ENCODE measurements around the gene CTU2. TPM values are rescaled to one million over a fixed set of nuclear protein-coding genes. Genes with fewer than 3 reads are reported as not detected.
A peak's percentile ranks its signal among the peaks of the same experiment; 100 is the strongest.

CTU2 gene
- total and polyA plus RNA-seq, 10 of the 15 experiments (the other 5 are each of a cell fraction or from before 2014, with no cell fraction given) = 0.32 to 44.5 (median 18.2) TPM

DNA sequence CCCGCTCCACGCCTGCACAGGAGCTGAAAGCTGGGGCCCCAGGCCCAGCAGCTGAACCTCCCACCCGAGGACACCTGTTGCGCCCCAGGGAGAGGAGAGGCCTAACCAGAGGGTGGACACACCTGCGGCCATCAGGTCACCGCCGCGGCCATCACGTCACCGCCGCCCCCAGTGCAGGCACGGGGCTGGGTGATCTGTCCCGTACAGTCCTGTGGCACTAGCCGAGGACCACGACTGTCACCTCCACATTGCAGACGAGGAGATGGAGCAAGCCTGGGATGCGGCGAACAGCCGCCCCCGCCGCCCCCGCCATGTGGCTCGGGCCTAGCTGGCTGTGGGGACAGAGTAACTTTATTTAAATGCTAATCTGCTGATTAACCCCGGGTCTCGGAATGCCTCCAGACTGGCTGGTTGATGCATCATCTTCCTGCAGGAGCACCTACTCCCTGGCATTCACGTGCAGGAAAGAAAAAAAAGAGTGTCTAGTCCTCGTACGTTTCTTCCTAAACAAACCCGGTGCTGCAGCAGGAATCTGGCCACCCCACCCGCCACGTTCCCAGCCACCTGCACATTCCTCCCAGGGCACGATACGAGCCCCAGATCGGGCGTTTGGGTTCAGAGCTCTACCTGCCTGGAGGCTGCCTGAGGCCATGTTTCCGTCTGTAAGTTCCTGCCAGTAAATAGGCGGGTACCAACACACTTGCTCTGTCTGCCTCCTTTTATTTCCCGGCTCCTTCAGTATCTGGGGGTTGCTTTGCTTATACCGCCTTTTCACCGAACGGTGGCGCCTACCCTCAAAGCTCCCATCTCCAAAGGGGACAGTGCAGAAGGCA lies 48.8 kb downstream of the CTU2 start:
- RAD21 ChIA-PET (ENCODE audit: unreplicated experiment) = interaction anchor here (0.7 kb wide), 1 partner anchor 30 kb away, joined by 4 read pairs; the partner anchor contains the start of gene PIEZO1
- H3K9ac ChIP-seq (ENCODE audit: control insufficient read depth, insufficient read depth, low read length) = no peak overlapping the region
- H3K9me3 ChIP-seq (replicated peaks; ENCODE audit: control insufficient read depth, insufficient read depth, low read length) = no peaks in the 10 kb centered on the region
- H4K20me1 ChIP-seq (ENCODE audit: control insufficient read depth, insufficient read depth) = peaks cover 3% of the 10 kb centered on the region
- DNase-seq (ENCODE audit: low read depth, low spot score) (no peak), ATAC-seq (peak; percentile 59), FAIRE-seq (no peak)
- WGBS (ENCODE audit: insufficient coverage, insufficient replicate concordance, low lambda C conversion rate, missing lambda C conversion rate) = 90% methylated on average over 40 of the region's 42 CpGs
- intact Hi-C loops (cut with micrococcal nuclease; ENCODE audit: unreplicated experiment) (no loop called here), in situ Hi-C loops (cut with MboI) (no loop called here)
- TF ChIP-seq SMC3 (IDR thresholded peaks at IDR 0.05; ENCODE audit: borderline replicate concordance, low read length) = 0 out of 2 replicates have a peak, but pooled peaks have one; percentile 1
- TF ChIP-seq ZNF24 (IDR thresholded peaks at IDR 0.05) = no peak
- peak; percentile 39; the same call in 1 of the 2 replicates for TF ChIP-seq POLR2A (IDR thresholded peaks at IDR 0.05; ENCODE audit: low read depth, low read length)
- no peak for TF ChIP-seq SRF (IDR thresholded peaks at IDR 0.05; ENCODE audit: low read depth in 2 of 2, low read length in 2 of 2)
- TF ChIP-seq, protein P1, sequence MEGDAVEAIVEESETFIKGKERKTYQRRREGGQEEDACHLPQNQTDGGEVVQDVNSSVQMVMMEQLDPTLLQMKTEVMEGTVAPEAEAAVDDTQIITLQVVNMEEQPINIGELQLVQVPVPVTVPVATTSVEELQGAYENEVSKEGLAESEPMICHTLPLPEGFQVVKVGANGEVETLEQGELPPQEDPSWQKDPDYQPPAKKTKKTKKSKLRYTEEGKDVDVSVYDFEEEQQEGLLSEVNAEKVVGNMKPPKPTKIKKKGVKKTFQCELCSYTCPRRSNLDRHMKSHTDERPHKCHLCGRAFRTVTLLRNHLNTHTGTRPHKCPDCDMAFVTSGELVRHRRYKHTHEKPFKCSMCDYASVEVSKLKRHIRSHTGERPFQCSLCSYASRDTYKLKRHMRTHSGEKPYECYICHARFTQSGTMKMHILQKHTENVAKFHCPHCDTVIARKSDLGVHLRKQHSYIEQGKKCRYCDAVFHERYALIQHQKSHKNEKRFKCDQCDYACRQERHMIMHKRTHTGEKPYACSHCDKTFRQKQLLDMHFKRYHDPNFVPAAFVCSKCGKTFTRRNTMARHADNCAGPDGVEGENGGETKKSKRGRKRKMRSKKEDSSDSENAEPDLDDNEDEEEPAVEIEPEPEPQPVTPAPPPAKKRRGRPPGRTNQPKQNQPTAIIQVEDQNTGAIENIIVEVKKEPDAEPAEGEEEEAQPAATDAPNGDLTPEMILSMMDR (IDR thresholded peaks at IDR 0.05 in 2 of 3, conservative IDR thresholded peaks at IDR 0.05 in 1 of 3; ENCODE audit: control insufficient read depth in 2 of 3, extremely low read depth in 1 of 3, insufficient read depth in 1 of 3, low read depth in 3 of 3, low read length in 3 of 3) = peak in 2 of 3 experiments; percentile 21 to 33; a peak in 1 of 6 replicates
- POLR2A ChIA-PET = no interaction called here
- no peak overlapping the region for H3K4me2 ChIP-seq (ENCODE audit: control insufficient read depth, insufficient read depth)
- no peak overlapping the region for H2AFZ ChIP-seq (ENCODE audit: control insufficient read depth, low read depth, low read length)
- peaks cover 0 to 6% of the 10 kb centered on the region in 2 experiments; a peak in 3 of 4 replicates for H3K36me3 ChIP-seq (ENCODE audit: control insufficient read depth in 2 of 2, insufficient read depth in 2 of 2, low read length in 1 of 2)
- H3K27me3 ChIP-seq (replicated peaks in 1 of 2; ENCODE audit: control insufficient read depth in 2 of 2, insufficient read depth in 2 of 2, low read length in 1 of 2) = no peaks in the 10 kb centered on the region
- SMC1A ChIA-PET (ENCODE audit: uncharacterized antibody, unreplicated experiment) = no interaction called here
- CTCF ChIA-PET = interaction anchor here (0.8 to 1.6 kb wide), 2 partner anchors 18 kb away, joined by 3 to 5 read pairs; no protein-coding TSS in a partner anchor
- H3K27ac ChIP-seq (ENCODE audit: control insufficient read depth, insufficient read depth) = no peak overlapping the region
- no peak overlapping the region for H3K4me3 ChIP-seq
- H3K79me2 ChIP-seq (ENCODE audit: control insufficient read depth, insufficient read depth, low read length) = peaks cover 4% of the 10 kb centered on the region
- BruUV-seq (replicated peaks) = no TSS peak
- no peaks in the 10 kb centered on the region for H3K4me1 ChIP-seq (ENCODE audit: control insufficient read depth, insufficient read depth, low read length)

Data from GM12878 (cell line).